Epithelial cell of esophagus (primary cell): ENCODE data around the gene SGPP2.
A peak's percentile ranks its signal among the peaks of the same experiment; 100 is the strongest.

Experiments
- DNase-seq: peaks from one replicate; pipeline ENCODE4 v3.0.0; 2010; ENCODE audit warnings: low read depth
- H3K4me3 ChIP-seq: 2 replicates; pipeline ENCODE4 v1.5.1; 2011; ENCODE audit warnings: mild to moderate bottlenecking, low read length, control low read depth
- TF ChIP-seq, protein P1 (sequence below): IDR thresholded peaks from 2 replicates; pipeline ENCODE4 v1.5.1; 2011; ENCODE audit warnings: low read depth, mild to moderate bottlenecking, low read length, control low read depth, inconsistent platforms; ENCODE audit not compliant: insufficient read depth; ENCODE audit errors: missing control alignments

Gene SGPP2

DNA sequence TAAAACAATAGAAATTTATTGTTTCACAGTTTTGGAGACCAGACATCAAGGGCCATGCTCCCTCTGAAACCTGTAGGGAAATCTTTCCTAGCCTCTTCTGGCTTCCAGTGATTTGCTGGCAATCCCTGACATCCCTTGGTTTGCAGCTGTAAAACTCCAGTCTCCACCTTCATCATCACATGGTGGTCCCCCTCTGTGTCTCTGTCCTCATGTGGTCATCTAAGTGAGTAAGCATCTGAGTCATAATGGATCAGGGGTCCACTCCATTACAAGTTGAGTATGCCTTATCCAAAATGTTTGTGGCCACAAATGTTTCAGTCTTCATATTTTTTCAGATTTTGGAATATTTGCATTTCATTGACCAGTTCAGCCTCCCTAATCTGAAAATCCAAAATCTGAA is 5.6 kb upstream of the SGPP2 start:
- no peak for DNase-seq
- no peak overlapping the region for H3K4me3 ChIP-seq
- TF ChIP-seq, protein P1, sequence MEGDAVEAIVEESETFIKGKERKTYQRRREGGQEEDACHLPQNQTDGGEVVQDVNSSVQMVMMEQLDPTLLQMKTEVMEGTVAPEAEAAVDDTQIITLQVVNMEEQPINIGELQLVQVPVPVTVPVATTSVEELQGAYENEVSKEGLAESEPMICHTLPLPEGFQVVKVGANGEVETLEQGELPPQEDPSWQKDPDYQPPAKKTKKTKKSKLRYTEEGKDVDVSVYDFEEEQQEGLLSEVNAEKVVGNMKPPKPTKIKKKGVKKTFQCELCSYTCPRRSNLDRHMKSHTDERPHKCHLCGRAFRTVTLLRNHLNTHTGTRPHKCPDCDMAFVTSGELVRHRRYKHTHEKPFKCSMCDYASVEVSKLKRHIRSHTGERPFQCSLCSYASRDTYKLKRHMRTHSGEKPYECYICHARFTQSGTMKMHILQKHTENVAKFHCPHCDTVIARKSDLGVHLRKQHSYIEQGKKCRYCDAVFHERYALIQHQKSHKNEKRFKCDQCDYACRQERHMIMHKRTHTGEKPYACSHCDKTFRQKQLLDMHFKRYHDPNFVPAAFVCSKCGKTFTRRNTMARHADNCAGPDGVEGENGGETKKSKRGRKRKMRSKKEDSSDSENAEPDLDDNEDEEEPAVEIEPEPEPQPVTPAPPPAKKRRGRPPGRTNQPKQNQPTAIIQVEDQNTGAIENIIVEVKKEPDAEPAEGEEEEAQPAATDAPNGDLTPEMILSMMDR: no peak

GRCh38 chr2:222420508-222420907 is 3.8 kb upstream of the SGPP2 start:
- TF ChIP-seq, protein P1: no peak
- DNase-seq: no peak
- no peak overlapping the region for H3K4me3 ChIP-seq

DNA sequence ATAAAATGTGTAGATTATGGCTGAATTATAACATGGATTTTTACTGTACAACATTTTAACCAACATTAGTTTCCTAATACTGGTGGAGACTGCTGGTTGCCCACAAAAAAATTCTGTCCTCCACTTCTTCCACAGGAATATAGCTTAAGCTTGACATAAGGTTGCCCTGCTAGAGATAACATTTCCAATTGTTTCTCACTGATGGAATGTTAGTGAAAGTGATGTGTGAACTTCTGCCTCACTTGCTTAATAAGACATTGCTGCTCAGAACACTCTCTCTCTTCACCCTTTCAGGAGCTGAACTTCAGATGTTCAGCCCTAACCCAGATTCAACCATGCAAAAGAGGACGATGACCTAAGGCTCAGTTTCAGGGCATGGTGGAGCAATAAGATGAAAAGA is 2.7 kb upstream of the SGPP2 start:
- TF ChIP-seq, protein P1: no peak
- H3K4me3 ChIP-seq: no peak overlapping the region
- no peak for DNase-seq

GRCh38 chr2:222423186-222423585 is 1.2 kb upstream of the SGPP2 start:
- DNase-seq: no peak
- no peak overlapping the region for H3K4me3 ChIP-seq

DNA sequence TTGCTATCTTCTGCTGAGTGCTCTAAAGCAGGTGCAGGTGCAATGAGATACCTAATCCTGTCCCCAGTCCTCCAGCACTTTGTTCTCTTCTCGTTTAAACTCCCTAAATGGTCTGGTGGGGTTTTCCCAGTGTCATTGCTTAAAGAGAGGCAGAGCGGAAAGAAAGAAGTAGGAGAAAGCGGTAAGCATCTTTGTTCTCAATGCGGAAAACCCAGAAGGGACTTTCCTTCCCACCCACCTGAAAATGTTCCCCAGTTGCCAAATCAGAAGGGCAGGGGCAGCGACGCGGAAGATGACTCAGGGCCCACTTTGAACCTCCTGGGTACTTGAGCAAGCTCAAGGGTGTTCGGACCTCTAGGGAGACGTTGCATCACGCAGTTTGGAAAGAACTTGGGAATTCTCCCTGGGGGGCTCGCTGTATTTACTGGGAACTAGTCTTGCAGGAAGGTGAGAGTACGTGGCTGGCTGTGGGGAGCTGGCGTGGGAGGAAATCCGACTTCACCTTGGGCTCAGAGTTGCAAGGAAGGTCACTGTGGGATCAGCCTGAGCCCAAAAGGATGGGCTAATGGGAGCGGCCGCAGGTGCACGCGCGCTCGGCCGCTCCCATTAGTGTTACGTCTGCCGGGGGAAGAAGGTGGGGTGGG is 589 bp upstream of the SGPP2 start:
- peak overlapping the region; percentile 41 for H3K4me3 ChIP-seq
- peak; percentile 68 for DNase-seq

More at GRCh38 chr2:222423186-222423585, 1.2 kb upstream of the SGPP2 start:
- TF ChIP-seq, protein P1: no peak

GRCh38 chr2:222424729-222425671 is 657 bp downstream of the SGPP2 start:
- TF ChIP-seq, protein P1: no peak
- DNase-seq: no peak
- H3K4me3 ChIP-seq: peak overlapping the region; percentile 62

More for the DNA sequence above, 589 bp upstream of the SGPP2 start:
- TF ChIP-seq, protein P1: no peak
